Astrocyte (in vitro differentiated cells and primary cell): ENCODE results near the gene TRAPPC10.

Experiments used
- EZH2 ChIP-seq: IDR thresholded peaks from 2 replicates; pipeline ENCODE4 v1.6.1; 2012; ENCODE audit warnings: mild to moderate bottlenecking, low read length, inconsistent platforms; ENCODE audit not compliant: insufficient read depth
- TF ChIP-seq, protein P1 (sequence below): IDR thresholded peaks from 2 replicates; pipeline ENCODE4 v1.5.1; 2011; ENCODE audit warnings: low read depth, mild to moderate bottlenecking, inconsistent platforms, low read length, moderate library complexity; ENCODE audit not compliant: insufficient read depth

DNA sequence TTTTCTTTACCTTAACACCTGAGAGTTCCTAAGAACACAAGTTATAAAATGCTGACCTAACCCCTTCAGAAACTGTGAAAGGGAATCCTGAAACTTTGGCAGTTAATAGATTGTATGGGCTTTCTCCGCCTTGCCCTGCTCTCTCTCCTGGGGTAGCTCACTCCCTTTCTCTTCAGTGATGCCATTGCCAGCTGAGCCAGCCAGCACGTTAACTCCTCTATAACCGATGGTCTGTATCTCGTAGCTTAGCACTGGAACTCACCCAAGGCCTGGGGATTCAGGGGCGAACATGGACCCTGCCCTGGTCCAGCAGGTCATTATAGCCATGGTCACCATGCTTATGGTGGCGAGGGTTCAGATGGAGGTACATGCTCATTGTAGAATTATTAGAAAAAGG, 40.7 kb downstream of the TRAPPC10 start:
- TF ChIP-seq, protein P1, sequence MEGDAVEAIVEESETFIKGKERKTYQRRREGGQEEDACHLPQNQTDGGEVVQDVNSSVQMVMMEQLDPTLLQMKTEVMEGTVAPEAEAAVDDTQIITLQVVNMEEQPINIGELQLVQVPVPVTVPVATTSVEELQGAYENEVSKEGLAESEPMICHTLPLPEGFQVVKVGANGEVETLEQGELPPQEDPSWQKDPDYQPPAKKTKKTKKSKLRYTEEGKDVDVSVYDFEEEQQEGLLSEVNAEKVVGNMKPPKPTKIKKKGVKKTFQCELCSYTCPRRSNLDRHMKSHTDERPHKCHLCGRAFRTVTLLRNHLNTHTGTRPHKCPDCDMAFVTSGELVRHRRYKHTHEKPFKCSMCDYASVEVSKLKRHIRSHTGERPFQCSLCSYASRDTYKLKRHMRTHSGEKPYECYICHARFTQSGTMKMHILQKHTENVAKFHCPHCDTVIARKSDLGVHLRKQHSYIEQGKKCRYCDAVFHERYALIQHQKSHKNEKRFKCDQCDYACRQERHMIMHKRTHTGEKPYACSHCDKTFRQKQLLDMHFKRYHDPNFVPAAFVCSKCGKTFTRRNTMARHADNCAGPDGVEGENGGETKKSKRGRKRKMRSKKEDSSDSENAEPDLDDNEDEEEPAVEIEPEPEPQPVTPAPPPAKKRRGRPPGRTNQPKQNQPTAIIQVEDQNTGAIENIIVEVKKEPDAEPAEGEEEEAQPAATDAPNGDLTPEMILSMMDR: no peak
- TF ChIP-seq EZH2: no peak
